ENCODE results near the gene CYP51A1.
"Not testable (repeated sequence)": the region's sequence is repeated elsewhere in the genome, so short reads cannot be mapped to it uniquely, and the experiment has no call there.

The CYP51A1 gene

DNA sequence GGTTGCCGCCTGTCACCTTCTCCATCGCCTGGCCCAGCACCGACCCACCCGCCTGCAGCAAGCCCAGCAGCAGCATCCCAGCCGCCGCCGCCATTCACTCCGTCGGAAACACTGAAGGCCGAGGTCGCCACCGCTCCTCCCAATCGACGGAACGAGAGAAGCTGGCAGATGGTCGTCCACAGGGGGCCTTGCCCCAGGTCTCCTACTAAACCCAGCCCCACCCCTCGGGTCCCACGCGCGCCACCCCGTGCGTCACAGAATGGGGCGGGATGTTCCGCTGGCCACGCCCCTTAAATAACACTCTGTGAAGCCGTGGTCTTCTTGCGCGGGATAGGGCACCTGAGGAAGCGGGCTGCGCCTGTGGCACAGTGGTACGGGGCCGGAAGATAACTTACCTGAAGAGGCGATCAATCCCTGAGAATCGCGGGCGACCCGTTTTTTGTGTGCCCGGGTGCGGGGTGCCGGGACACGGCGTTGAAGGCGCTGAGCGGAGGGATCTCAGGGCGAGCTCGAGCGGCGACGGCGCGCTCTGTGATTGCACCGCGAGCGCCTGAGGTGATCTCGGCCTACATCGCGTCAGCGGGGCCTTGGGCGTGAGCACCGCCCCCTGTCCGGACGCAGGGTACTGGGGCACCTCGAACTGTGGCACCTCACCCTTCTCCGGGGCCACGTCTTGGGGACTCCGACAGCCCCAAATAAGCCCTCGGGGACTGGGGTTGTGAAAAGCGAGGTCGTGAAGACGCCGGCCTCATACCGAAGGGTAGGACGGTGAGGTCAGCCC lies at the start of gene CYP51A1:
Gene CYP51A1, minus strand, starts transcription at position 207 of the 781 bp plus-strand sequence. Its CDS starts 113 bp downstream, at position 94.
- DNase-seq = peak; percentile 94

DNA sequence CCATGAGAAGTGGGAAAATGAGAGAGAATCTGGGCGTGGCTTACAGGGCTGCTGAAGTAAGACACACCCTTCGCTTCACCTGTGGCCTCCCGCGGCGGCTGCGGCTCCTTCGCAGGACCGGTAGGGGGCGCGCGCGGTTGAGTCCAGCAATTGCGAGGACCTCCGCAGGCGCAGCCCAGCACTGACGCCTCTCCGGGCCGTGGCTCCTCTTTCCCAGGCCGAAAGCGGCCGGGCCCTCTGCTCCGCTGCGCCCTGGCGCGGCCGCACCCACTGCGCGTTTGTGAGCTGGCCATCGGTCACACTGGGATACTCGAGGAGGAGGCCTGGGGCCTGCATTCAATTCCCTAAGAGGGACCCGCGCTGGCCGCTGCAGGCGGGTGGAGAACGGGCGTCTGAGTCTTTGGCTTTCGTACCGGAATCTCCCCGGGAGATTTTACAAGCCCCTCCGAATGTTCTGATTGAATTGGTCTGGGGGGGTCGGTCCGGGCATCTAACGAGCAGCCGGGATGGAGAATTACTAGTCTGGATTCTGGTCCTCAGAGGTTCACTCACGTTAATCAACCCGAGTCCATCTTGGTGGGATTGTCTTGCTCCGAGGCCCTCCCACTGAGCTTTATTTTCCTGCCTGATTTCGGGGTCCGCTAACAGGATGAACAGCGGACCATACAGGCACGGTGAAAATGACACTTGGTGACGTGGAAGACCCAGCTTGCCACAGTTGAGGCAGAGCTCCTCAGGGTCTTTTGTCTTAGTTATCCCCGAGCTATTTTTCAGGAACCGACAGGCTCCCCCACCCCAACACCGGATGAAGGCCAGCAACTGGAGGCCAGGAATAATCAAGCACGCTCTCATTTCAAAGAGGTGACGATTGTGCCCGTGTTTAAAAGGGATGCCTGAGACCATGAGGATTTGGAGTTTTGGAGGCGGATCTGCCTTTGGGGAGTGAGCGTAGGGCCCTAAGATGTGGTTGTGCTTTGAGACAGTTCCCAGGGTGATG lies 44.9 kb upstream of the CYP51A1 start, which contains the start of gene LRRD1:
Gene LRRD1, minus strand, starts transcription at position 215 of the 997 bp plus-strand sequence. CDS start 13,940 bp downstream, outside the sequence.
- peak; percentile 92 for DNase-seq

DNA sequence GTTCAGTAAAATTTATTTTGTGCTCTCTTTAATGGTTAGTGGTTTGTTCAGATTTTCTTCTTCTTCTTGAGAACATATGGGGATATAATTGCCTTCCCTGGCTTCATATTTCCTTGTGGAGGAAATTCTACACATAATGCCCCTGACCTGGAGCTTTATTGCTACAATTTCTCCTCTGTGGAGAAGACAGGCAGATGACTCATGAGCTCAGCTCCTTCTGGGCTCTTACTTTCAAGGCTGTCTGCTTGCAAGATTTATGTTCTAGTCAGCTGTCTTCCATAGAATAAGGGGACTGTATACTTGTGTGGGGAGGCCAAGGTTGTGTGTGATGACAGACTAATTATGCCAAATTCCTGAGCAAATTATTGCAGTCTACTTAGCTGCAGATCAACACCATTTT lies 43.1 kb upstream of the CYP51A1 start:
- no peak for DNase-seq

DNA sequence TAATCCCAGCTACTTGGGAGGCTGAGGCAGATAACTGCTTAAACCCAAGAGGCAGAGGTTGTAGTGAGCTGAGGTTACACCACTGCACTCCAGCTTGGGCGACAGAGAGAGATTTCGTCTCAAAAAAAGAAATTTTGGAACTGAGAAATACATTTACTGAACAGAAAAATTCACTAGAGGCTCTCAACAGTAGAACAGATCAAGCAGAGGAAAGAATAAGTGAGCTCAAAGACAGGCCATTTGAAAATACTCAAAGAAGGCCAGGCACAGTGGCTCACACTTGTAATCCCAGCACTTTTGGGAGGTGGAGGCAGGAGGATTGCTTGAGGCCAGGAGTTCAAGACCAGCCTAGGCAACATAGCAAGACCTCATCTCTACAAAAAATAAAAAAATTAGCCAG lies 35.3 kb upstream of the CYP51A1 start:
- DNase-seq = not testable (repeated sequence)

DNA sequence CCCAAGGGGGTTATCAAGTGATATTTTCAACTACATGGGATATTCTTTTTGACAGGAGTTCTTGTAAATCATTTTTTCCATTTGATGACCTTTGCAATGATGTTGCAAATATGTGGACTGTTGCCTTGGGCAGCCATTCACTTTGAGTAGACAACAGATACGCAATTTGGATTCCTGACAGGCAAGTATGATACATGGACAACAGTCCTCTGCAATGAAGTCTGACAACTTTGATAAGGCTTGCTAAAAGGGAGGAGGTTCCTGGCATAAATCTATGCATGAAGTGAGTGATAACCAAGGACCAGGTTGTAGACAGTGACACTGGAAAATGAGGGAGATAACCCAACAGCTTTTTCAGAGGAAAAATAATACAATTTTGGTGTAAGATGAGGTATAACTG lies 27.0 kb upstream of the CYP51A1 start:
- DNase-seq = no peak

DNA sequence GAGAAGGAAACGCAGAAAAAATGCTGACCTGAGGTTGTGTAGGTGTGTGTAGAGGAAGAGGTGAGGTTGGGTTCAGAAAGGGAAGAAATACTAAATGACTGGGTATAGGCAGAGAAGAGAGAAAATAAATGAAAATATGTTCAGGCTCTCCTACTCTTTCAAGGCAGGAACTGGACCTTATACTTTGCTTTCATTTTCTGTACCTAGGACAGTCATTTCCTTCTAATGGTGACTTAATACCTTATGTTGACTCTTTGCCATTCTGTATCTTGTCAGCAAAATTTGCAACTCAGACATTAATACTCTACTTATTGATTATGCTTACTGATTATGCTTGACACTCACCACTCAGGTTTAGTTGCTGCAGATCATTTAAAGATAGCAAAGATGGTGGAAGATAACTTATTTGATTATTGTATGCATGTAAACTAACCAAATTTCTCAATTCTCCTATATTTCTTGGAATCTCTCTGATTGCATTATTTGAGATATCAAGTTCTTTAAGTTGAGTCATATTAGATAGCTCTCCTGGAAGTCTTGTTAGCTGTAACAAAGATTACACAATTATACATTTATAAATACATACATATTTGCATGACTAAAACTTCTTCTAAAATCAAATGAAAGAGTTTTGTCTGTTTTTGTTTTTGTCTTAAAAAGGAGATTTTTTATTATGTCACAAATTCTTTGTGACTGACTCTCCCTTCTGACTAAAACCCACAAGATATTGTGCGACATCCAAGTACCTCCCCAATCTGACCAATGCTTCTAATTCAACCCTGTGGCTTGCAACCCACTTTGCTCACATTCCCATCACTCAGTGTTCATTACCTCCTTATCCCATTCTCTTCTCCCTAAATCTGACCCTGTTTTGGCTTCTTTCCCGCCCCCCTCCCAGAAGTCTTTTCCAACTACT lies 24.6 kb upstream of the CYP51A1 start:
- DNase-seq = no peak

DNA sequence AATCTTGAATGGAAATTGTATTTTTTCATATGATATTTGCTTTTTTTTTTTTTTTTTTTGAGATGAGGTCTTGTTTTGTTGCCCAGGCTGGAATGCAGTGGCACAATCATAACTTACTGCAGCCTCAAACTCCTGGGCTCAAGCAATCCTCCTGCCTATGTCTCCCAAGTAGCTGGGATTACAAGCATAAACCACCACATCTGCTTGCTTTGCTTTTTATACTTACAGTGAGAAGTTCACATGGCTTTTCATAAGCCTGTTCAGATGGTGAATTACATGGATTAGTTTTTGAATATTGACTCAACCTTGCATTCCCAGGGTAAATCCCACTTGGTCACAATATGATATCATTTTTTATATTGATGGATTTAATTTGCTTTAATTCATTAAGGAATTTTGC lies 22.7 kb upstream of the CYP51A1 start:
- no peak for DNase-seq

DNA sequence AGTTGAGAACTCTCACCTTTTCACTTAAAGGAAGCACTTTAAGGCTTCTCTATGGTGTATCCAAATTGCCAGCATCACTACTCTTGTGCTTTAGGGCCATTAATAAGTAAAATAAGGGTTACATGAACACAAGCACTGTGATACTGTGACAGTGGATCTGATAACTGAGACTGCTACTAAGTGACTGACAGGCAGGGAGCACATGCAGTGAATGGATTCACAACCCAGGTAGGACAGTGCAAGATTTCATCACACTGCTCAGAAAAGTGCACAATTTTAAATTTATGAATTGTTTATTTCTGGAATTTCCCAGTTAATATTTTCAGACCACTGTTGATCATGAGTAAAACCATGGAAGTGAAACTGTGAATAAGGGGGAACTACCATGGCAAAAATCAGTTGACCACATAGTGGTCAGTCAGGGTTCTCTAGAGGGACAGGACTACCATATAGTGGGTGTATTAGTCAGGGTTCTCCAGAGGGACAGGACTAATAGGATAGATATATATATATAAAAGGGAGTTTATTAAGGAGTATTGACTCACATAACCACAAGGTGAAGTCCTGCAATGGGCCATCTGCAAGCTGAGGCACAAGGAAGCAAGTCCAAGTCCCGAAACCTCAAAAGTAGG lies 20.9 kb upstream of the CYP51A1 start:
- DNase-seq = no peak

DNA sequence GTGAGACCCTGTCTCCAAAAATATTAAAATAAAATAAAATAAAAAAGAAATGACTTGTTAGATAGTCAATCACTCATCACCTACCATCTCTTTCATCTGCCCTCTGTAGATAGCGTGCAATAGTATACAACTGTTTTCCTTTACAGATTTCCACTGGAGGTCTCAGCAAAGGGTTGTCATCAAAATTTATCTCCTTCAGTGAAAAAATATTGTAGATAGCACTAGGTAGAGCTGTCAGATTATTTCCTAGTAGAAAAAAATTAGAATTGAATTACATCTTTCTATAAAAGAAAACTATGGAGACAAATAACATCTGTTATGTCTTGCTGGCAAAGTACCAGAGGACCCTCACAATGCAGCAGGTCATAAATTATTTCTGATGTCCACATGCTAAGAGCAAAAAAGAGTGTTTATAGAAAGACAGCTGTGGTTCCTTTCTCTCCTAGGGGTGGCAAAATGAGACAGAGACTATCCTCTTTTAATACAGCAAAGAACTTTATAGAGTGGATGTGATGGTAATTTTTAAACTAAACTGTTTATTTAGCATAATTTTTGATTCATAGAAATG lies 16.3 kb upstream of the CYP51A1 start:
- no peak for DNase-seq

DNA sequence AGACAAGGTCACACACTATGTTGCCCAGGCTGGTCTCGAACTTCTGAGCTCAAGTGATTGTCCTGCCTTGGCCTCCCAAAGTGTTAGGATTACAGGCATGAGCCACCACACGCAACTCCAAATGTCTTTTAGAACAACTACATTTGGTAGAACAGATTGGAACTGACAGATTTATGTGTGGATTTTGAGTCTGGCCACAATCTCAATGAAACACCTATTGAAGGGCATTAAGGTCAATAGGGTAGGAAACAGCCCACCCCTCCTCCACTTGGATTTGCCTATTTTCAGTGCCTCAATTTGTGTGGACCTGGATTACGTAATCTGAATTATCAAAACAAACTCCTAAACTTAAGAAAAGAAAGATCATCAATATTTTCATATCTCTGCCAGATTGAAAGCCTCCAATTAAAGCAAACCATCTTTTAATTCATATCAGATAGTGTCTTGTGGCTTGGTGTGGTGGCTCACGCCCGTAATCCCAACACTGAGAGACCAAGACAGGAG lies 15.5 kb upstream of the CYP51A1 start:
- DNase-seq = no peak

DNA sequence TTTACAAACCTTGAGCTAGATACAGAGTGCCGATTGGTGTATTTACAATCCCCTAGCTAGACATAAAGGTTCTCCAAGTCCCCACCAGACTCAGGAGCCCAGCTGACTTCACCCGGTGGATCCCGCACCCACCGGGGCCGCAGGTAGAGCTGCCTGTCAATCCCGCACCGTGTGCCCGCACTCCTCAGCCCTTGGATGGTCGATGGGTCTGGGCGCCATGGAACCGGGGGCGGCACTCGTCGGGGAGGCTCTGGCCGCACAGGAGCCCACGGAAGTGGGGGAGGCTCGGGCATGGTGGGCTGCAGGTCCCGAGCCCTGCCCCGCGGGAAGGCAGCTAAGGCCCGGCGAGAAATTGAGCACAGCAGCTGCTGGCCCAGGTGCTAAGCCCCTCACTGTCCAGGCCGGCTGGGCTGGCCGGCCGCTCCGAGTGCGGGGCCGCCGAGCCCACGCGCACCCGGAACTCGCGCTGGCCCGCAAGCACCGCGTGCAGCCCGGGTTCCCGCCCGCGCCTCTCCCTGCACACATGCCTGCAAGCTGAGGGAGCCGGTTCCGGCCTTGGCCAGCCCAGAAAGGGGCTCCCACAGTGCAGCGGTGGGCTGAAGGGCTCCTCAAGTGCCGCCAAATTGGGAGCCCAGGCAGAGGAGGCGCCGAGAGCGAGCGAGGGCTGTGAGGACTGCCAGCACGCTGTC lies 9.1 kb upstream of the CYP51A1 start:
- not testable (repeated sequence) for DNase-seq

DNA sequence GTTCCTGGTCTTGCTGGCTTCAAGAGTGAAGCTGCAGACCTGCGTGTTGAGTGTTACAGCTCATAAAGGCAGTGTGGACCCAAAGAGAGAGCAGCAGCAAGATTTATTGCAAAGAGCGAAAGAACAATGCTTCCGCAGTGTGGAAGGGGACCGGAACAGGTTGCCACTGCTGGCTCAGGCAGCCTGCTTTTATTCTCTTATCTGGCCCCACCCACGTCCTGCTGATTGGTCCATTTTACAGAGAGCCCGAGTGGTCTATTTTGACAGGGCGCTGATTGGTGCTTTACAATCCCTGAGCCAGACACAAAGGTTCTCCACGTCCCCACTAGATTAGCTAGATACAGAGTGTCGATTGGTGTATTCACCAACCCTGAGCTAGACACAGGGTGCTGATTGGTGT lies 8.5 kb upstream of the CYP51A1 start:
- not testable (repeated sequence) for DNase-seq

DNA sequence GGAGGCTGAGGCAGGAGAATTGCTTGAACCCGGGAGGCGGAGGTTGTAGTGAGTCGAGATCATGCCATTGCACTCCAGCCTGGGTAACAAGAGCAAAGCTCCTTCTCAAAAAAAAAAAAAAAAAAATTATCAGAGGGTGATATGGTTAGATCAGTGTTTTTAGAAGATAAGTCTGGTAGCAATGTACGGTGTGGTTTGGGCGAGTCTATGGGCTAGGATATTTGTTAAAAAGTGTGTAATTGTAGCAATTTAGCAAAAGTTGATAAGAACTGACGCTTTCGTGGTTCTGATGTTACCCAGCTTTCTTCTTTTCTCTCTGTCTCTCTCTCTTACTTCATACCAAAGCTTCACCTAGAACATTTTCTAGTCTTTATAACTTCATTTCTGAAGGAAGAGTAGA lies 6.9 kb upstream of the CYP51A1 start:
- DNase-seq = no peak

DNA sequence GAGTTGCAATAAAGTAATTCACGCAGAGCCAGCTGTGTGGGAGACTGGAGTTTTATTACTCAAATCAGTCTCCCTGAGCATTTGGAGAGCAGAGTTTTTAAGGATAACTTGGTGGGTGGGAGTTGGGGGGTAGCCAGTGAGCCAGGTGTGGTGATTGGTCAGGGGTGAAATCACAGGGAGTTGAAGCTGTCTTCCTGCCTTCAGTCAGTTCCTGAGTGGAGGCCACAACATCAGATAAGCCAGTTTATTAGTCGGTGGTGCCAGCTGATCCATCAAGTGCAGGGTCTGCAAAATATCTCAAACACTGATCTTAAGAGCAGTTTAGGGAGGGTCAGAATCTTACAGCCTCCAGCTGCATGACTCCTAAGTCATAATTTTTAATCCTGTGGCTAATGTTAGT lies 3.3 kb upstream of the CYP51A1 start:
- DNase-seq = no peak

DNA sequence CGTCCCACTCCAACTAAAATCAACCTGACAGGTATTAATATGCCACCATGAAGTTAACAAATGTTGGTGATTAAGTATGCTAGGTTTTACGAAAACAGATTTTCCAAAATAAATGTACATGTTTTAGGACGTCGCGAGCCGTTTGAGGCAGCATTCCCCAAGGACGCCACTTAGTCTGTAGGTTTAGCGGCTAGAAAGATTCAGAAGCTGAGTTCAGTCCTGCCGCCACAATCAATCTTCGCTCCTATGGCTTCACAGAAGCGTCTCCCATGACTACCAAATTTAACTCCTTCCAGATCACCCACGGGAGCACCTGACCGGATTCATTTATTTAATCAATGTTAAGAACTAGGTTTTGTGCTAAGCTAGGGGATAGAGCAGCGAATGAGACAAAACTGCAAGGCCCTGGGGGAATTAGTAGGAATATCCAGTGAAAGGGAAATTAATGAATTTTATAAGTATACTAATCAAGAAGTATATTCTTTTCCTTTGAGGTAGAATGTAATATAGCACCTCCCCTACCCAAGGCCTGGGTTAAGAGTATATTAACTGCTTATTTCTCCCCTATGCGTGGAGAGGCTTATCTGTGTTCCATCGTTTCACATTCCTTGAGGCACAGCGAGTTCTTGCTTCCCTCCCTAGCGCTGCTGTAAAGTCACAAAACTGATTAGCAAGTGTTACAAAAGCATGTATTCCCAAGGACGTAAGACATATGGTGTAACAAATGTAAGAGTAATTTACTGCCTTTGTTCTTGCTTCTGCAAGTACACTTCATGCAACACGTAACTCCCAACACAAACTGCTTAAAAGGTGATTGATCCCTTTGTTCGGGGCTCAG lies 994 bp upstream of the CYP51A1 start:
- no peak for DNase-seq

DNA sequence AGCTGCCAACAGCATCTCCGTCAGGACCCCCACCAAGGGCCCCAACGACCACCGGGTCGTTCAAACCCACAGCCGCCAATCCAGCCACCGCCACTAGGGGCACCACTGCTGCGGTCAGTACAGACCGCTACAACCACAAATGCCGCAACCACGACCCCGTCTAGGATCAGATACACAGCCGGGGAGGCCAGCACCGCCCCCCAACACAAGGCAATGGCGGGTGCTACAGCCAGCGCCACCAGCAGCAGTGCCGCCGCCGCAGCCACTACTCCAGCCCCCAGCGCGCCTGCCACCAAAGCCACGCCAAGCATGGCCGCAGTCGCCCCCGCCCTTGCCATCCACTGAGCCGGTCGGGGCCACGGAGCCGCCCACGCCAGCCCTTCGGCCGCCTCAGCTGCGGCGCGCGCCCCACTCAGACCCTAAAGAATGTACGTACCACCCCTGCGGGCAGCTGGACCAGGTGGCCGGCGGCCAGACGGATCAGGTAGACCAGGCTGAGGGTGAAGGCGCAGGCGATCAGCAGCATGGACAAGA lies 473 bp downstream of the CYP51A1 start:
- peak; percentile 56 for DNase-seq

DNA sequence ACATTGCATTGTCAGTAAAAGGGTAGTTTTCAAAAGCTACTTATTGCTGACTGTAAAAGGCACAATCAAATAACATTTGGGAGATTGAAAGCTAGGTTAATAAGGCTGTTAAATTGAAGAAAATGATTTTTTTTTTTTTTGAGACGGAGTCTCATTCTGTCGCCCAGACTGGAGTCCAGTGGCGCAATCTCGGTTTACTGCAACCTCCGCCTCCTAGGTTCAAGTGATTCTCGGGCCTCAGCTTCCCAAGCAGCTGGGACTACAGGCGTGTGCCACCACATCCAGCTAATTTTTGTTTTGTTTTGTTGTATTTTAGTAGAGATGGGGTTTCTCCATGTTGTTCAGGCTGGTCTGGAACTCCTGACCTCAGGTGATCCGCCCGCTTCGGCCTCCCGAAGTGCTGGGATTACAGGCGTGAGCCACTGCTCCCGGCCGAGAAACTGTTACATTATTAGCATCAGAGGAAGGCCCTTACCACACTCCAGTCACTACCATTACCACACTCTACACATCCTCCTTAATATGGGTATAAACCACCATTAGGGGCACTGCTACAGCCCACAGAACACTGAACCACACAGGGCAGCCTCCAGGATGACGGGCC lies 1.0 kb downstream of the CYP51A1 start:
- no peak for DNase-seq

DNA sequence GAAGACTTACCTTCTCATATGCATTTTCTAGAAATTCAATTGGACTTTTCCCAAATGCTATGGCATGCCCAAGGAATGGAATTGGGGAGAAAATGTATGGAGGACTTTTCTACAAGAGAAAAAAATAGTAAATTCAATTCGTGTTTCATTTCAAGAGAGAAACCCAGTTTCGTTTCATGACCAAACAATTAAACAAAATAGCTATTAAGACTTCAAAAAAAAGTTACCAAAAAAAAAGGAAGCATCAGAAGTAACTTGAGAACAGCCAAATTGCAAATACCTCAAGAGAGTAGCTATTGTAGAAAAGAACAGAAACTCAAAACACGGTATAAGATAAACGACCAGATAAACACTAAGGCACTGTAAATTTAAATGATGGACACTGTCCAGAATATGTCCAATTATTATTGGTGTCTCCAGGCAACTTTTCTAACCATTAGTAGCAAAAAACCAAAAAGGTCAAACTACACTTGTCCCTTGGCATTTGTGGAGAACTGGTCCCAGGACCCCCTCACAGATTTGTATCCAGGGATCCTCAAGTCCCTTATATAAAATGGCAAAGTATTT lies 2.4 kb downstream of the CYP51A1 start:
- no peak for DNase-seq

DNA sequence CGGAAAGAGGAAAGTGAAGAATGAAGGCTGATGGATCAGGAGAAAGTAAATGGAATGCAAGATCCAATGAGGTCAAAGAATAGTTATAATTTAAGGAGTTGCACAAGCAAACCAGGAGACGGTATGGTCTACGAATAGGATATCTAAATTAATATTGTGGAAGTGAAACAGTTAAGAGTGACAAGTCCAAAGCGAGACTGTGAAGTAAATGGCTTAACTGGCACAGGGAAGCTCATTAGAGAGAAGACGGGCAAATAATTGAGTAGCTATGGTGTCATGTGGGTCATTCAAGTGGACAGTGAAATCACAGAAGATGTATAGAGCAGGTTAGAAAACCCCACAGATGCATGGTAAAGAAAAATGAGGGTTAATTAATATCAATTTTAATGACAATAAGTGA lies 3.2 kb downstream of the CYP51A1 start:
- no peak for DNase-seq

All from activated CD8-positive, alpha-beta memory T cell treated with anti-CD3 and anti-CD28 coated beads, Interleukin-2, amount 50 U/mL, for 4 hours (primary cell).